ENCODE data around the gene RNASE4. TPM values are rescaled to one million over a fixed set of nuclear protein-coding genes. Genes with fewer than 3 reads are reported as not detected.

Gene RNASE4
- total and polyA plus RNA-seq, 10 of the 15 experiments (the other 5 are each of a cell fraction or from before 2014, with no cell fraction given) = 0.87 to 2.6 (median 1.3) TPM

DNA sequence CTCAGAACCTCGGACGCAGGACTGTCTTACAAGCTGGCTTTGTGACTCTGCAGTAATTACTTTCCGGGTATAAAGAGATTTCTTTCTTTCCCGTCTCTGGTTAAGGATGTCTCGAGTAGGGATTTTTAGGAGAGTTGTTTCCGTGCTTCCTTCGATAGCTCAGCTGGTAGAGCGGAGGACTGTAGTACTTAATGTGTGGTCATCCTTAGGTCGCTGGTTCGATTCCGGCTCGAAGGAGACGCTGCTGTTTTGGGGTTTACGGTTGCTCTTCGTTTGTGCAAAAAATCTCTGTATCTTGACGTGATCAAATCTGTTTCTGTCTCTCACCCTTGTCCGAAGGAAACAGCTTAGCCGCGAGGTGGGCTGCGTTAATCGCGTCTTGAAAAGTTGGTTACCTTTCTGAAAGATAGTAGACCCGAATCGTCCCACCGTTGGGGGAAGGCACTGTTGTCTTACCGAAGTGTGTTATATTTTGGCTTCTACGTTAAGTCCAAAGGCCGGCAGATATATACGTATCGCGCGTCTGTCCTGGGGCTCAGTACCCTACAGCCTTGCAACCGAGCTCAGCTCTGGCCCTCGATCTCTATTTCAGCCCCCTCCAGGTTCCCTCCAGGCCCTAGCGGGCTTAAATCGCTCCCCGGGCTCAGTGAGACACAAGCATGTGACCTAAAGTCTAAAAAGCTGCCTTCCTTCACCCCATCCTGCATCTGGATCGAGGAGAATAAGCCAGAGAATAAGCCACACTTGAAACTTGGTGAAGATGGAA, 1.1 kb upstream of the RNASE4 start:
- in situ Hi-C loops (cut with MboI) = loop anchor here (5.0 kb wide), 3 partner anchors 51 to 351 kb away; partner anchors contain the start of genes CCNB1IP1 and PIP4P1
- ChIA-PET CTCF (interaction anchor here (0.6 to 11.0 kb wide), 17 partner anchors 9 to 421 kb away, joined by 3 to 214 read pairs (median 4); partner anchors contain the start of genes CCNB1IP1, PARP2 and PIP4P1), POLR2A (interaction anchor here (0.7 to 5.6 kb wide), 8 partner anchors 14 to 340 kb away, joined by 3 to 69 read pairs (median 11); partner anchors contain the start of genes PARP2 and PIP4P1), RAD21 (ENCODE audit: unreplicated experiment) (interaction anchor here (0.6 to 8.9 kb wide), 14 partner anchors 13 to 355 kb away, joined by 3 to 156 read pairs (median 8); partner anchors contain the start of genes CCNB1IP1 and PARP2), SMC1A (ENCODE audit: uncharacterized antibody, unreplicated experiment) (interaction anchor here (0.9 to 8.9 kb wide), 19 partner anchors 9 to 355 kb away, joined by 3 to 150 read pairs (median 4); no protein-coding TSS in a partner anchor)
- ATAC-seq (peak; percentile 49), FAIRE-seq (no peak), DNase-seq (ENCODE audit: low read depth, low spot score) (peak; percentile 96)
- peaks cover 23% of the 10 kb centered on the region for H3K4me1 ChIP-seq (ENCODE audit: control insufficient read depth, insufficient read depth, low read length)
- intact Hi-C loops (cut with micrococcal nuclease; ENCODE audit: unreplicated experiment) = loop anchor here (1.0 to 5.0 kb wide), 5 partner anchors 52 to 357 kb away; partner anchors contain the start of genes PIP4P1 and TEP1
- H3K9me3 ChIP-seq (replicated peaks; ENCODE audit: control insufficient read depth, insufficient read depth, low read length) = no peaks in the 10 kb centered on the region
- no peaks in the 10 kb centered on the region for H3K36me3 ChIP-seq (ENCODE audit: control insufficient read depth in 2 of 2, insufficient read depth in 2 of 2, low read length in 1 of 2)
- peak overlapping the region; percentile 93 for H3K9ac ChIP-seq (ENCODE audit: control insufficient read depth, insufficient read depth, low read length)
- H3K27ac ChIP-seq (ENCODE audit: control insufficient read depth, insufficient read depth) = peak overlapping the region; percentile 99
- BruUV-seq (replicated peaks) = no TSS peak
- peak overlapping the region; percentile 90 for H2AFZ ChIP-seq (ENCODE audit: control insufficient read depth, low read depth, low read length)
- H3K27me3 ChIP-seq (replicated peaks in 1 of 2; ENCODE audit: control insufficient read depth in 2 of 2, insufficient read depth in 2 of 2, low read length in 1 of 2) = no peaks in the 10 kb centered on the region
- no peaks in the 10 kb centered on the region for H3K79me2 ChIP-seq (ENCODE audit: control insufficient read depth, insufficient read depth, low read length)
- WGBS (ENCODE audit: insufficient coverage, insufficient replicate concordance, low lambda C conversion rate, missing lambda C conversion rate) = under 1% methylated on average over 38 of the region's 38 CpGs
- peak overlapping the region; percentile 97 for H3K4me2 ChIP-seq (ENCODE audit: control insufficient read depth, insufficient read depth)
- peak overlapping the region; percentile 73 for H3K4me3 ChIP-seq
- H4K20me1 ChIP-seq (ENCODE audit: control insufficient read depth, insufficient read depth) = no peaks in the 10 kb centered on the region
- TF ChIP-seq YBX1 (IDR thresholded peaks at IDR 0.05) (no peak), SREBF2 (IDR thresholded peaks at IDR 0.05; ENCODE audit: low read length) (peak; percentile 92), HCFC1 (IDR thresholded peaks at IDR 0.05; ENCODE audit: low read length) (no peak), RUNX3 (IDR thresholded peaks at IDR 0.05; ENCODE audit: low read length) (peak; percentile 86), SIN3A (IDR thresholded peaks at IDR 0.05; ENCODE audit: low read depth, low read length) (no peak), ZNF622 (IDR thresholded peaks at IDR 0.05) (no peak), NRF1 (conservative IDR thresholded peaks at IDR 0.05; ENCODE audit: low read depth, low read length) (no peak), ZNF217 (IDR thresholded peaks at IDR 0.05) (peak; percentile 44; the same call in 1 of the 2 replicates), SPI1 (IDR thresholded peaks at IDR 0.05; ENCODE audit: borderline replicate concordance, insufficient read depth, low read depth, low read length) (no peak), ETV6 (conservative IDR thresholded peaks at IDR 0.05 in 1 of 2, IDR thresholded peaks at IDR 0.05 in 1 of 2; ENCODE audit: borderline replicate concordance in 1 of 2, low read depth in 1 of 2) (peak in 1 of 2 experiments; percentile 44; a peak in 1 of 4 replicates), NFIC (IDR thresholded peaks at IDR 0.05; ENCODE audit: low read depth, low read length) (no peak; the same call in 1 of the 2 replicates), PRDM15 (CRISPR knock-in tag; IDR thresholded peaks at IDR 0.05) (no peak), MAX (IDR thresholded peaks at IDR 0.05; ENCODE audit: low read depth, low read length) (no peak)
- TF ChIP-seq, protein P1, sequence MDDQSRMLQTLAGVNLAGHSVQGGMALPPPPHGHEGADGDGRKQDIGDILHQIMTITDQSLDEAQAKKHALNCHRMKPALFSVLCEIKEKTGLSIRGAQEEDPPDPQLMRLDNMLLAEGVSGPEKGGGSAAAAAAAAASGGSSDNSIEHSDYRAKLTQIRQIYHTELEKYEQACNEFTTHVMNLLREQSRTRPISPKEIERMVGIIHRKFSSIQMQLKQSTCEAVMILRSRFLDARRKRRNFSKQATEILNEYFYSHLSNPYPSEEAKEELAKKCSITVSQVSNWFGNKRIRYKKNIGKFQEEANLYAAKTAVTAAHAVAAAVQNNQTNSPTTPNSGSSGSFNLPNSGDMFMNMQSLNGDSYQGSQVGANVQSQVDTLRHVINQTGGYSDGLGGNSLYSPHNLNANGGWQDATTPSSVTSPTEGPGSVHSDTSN (IDR thresholded peaks at IDR 0.05; ENCODE audit: insufficient replicate concordance, low read depth, low read length) = no peak
- TF ChIP-seq, protein P2, sequence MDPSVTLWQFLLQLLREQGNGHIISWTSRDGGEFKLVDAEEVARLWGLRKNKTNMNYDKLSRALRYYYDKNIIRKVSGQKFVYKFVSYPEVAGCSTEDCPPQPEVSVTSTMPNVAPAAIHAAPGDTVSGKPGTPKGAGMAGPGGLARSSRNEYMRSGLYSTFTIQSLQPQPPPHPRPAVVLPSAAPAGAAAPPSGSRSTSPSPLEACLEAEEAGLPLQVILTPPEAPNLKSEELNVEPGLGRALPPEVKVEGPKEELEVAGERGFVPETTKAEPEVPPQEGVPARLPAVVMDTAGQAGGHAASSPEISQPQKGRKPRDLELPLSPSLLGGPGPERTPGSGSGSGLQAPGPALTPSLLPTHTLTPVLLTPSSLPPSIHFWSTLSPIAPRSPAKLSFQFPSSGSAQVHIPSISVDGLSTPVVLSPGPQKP (IDR thresholded peaks at IDR 0.05; ENCODE audit: low read depth, low read length) = no peak

All from GM12878 (cell line).